AG09319 (cell line): Measurements from ENCODE around the gene CFAP70.
"Not testable (repeated sequence)": the region's sequence is repeated elsewhere in the genome, so short reads cannot be mapped to it uniquely, and the experiment has no call there.

ENCODE experiments used
- DNase-seq: peaks from one replicate; pipeline ENCODE4 v3.0.0-alpha.2; 2010; ENCODE audit warnings: low read depth; ENCODE audit errors: extremely low read depth
- CTCF ChIP-seq: IDR thresholded peaks from 2 replicates; pipeline ENCODE4 v1.5.1; 2011; ENCODE audit warnings: low read depth, mild to moderate bottlenecking, inconsistent platforms, low read length, moderate library complexity

CFAP70 gene

GRCh38 chr10:73339436-73339835 is 19.2 kb downstream of the CFAP70 start:
- TF ChIP-seq CTCF, result no peak
- DNase-seq, result no peak

- no peak for DNase-seq
Observed at GRCh38 chr10:73338801-73339368, 19.8 kb downstream of the CFAP70 start.

GRCh38 chr10:73333202-73333601 is 25.5 kb downstream of the CFAP70 start:
- no peak for TF ChIP-seq CTCF
- no peak for DNase-seq

More at GRCh38 chr10:73338801-73339368, 19.8 kb downstream of the CFAP70 start:
- no peak for TF ChIP-seq CTCF

GRCh38 chr10:73332379-73332778 is 26.3 kb downstream of the CFAP70 start:
- DNase-seq, result no peak
- no peak for TF ChIP-seq CTCF

- not testable (repeated sequence) for DNase-seq
Observed at GRCh38 chr10:73328523-73328922, 30.1 kb downstream of the CFAP70 start.

GRCh38 chr10:73325290-73325689 is 33.4 kb downstream of the CFAP70 start:
- DNase-seq, result not testable (repeated sequence)

GRCh38 chr10:73323582-73323981 is 35.1 kb downstream of the CFAP70 start:
- DNase-seq, result not testable (repeated sequence)

GRCh38 chr10:73310475-73310874 is 48.2 kb downstream of the CFAP70 start:
- no peak for TF ChIP-seq CTCF
- no peak for DNase-seq

- no peak for DNase-seq
- no peak for TF ChIP-seq CTCF
Observed at GRCh38 chr10:73307203-73307800, 51.4 kb downstream of the CFAP70 start.
